ENCODE results near the gene ADI1. TPM values are rescaled to one million over a fixed set of nuclear protein-coding genes. Genes with fewer than 3 reads are reported as not detected.
"Not testable (repeated sequence)": the region's sequence is repeated elsewhere in the genome, so short reads cannot be mapped to it uniquely, and the experiment has no call there.

ADI1 gene
- total RNA-seq, 1 donor from 2014 or later, result 42.0 TPM

- DNase-seq (ENCODE audit: low spot score), result no peak
These were observed 10.1 kb upstream of the ADI1 start for GRCh38 chr2:3529316-3530025.

GRCh38 chr2:3527886-3528785 lies 8.8 kb upstream of the ADI1 start:
- DNase-seq (ENCODE audit: low spot score), result no peak

GRCh38 chr2:3526871-3527270 lies 7.5 kb upstream of the ADI1 start:
- DNase-seq (ENCODE audit: low spot score), result no peak

GRCh38 chr2:3523551-3524041 lies 4.3 kb upstream of the ADI1 start:
- no peak for DNase-seq (ENCODE audit: low spot score)

GRCh38 chr2:3522961-3523421 lies 3.7 kb upstream of the ADI1 start:
- DNase-seq (ENCODE audit: low spot score), result peak; percentile 68

- no peak for DNase-seq (ENCODE audit: low spot score)
These were observed 1.3 kb upstream of the ADI1 start for GRCh38 chr2:3520591-3520990.

- DNase-seq (ENCODE audit: low spot score), result peak; percentile 98
These were observed 656 bp downstream of the ADI1 start for GRCh38 chr2:3518496-3519254.

GRCh38 chr2:3517948-3518495 lies 1.3 kb downstream of the ADI1 start:
- DNase-seq (ENCODE audit: low spot score), result no peak

GRCh38 chr2:3516831-3517230 lies 2.5 kb downstream of the ADI1 start:
- DNase-seq (ENCODE audit: low spot score), result no peak

- DNase-seq (ENCODE audit: low spot score), result not testable (repeated sequence)
These were observed 3.9 kb downstream of the ADI1 start for GRCh38 chr2:3515438-3515837.

- DNase-seq (ENCODE audit: low spot score), result no peak
These were observed 6.1 kb downstream of the ADI1 start for GRCh38 chr2:3513026-3513810.

GRCh38 chr2:3512086-3512485 lies 7.2 kb downstream of the ADI1 start:
- no peak for DNase-seq (ENCODE audit: low spot score)

- DNase-seq (ENCODE audit: low spot score), result no peak
These were observed 13.6 kb downstream of the ADI1 start for GRCh38 chr2:3505771-3506170.

- no peak for DNase-seq (ENCODE audit: low spot score)
These were observed 14.6 kb downstream of the ADI1 start for GRCh38 chr2:3504741-3505140.

- no peak for DNase-seq (ENCODE audit: low spot score)
These were observed 15.8 kb downstream of the ADI1 start for GRCh38 chr2:3503483-3503882.

GRCh38 chr2:3503046-3503445 lies 16.3 kb downstream of the ADI1 start:
- DNase-seq (ENCODE audit: low spot score), result no peak

GRCh38 chr2:3500326-3500899 lies 18.9 kb downstream of the ADI1 start:
- DNase-seq (ENCODE audit: low spot score), result no peak

GRCh38 chr2:3498783-3499394 lies 20.4 kb downstream of the ADI1 start:
- DNase-seq (ENCODE audit: low spot score), result no peak

GRCh38 chr2:3496708-3497080 lies 22.6 kb downstream of the ADI1 start:
- DNase-seq (ENCODE audit: low spot score), result not testable (repeated sequence)

Data from ureter (tissue), 1 donor.